Measurements from ENCODE around the gene JAK1. TPM values are rescaled to one million over a fixed set of nuclear protein-coding genes. Genes with fewer than 3 reads are reported as not detected.

JAK1 gene
- total and polyA plus RNA-seq, 2 experiments from 2014 or later: 8.0 to 19.5 TPM

- no peak for TF ChIP-seq ZNF462 (CRISPR knock-in tag; IDR thresholded peaks at IDR 0.05)
- TF ChIP-seq ZNF114 (CRISPR knock-in tag; IDR thresholded peaks at IDR 0.05): no peak
- TF ChIP-seq CTCF (conservative IDR thresholded peaks at IDR 0.05; ENCODE audit: low read depth in 2 of 2): no peak
Observed at GRCh38 chr1:64896551-64896950, 69.8 kb downstream of the JAK1 start (continued).

GRCh38 chr1:64895500-64895899, 70.8 kb downstream of the JAK1 start:
- H3K27ac ChIP-seq (ENCODE audit: low read depth): no peak overlapping the region
- Mint-ChIP-seq H3K4me1 (peaks cover 60% of the 10 kb centered on the region), H3K27ac (no peak overlapping the region), H3K4me3 (no peak overlapping the region), H3K27me3 (ENCODE audit: insufficient read depth, low read depth, poor library complexity) (peaks cover 2% of the 10 kb centered on the region), H3K36me3 (ENCODE audit: low read depth) (0 out of 3 replicates have a peak, but pooled peaks cover 3% of the 10 kb centered on the region), H3K9me3 (peaks cover 2% of the 10 kb centered on the region; the same call in 2 of the 3 replicates)
- peaks cover 37% of the 10 kb centered on the region for H3K4me1 ChIP-seq (ENCODE audit: insufficient read depth)
- H3K27me3 ChIP-seq (ENCODE audit: insufficient read depth): no peaks in the 10 kb centered on the region
- no peak overlapping the region for H2AFZ ChIP-seq
- H3K9me2 ChIP-seq (ENCODE audit: insufficient read depth): no peaks in the 10 kb centered on the region
- DNase-seq (ENCODE audit: low spot score) (no peak), ATAC-seq (no peak)
- no peaks in the 10 kb centered on the region for H3K79me2 ChIP-seq (replicated peaks; ENCODE audit: insufficient read depth)
- no peaks in the 10 kb centered on the region for H3K36me3 ChIP-seq (ENCODE audit: insufficient read depth)
- no peak overlapping the region for H3K4me3 ChIP-seq
- no peaks in the 10 kb centered on the region for H4K20me1 ChIP-seq (replicated peaks; ENCODE audit: insufficient read depth)
- H3K4me2 ChIP-seq: no peak overlapping the region
- no peaks in the 10 kb centered on the region for H3F3A ChIP-seq (replicated peaks; ENCODE audit: low read depth)
- TF ChIP-seq ETS1 (IDR thresholded peaks at IDR 0.05) (no peak), JUNB (IDR thresholded peaks at IDR 0.05; ENCODE audit: unreplicated experiment) (no peak), POLR2AphosphoS5 (IDR thresholded peaks at IDR 0.05; ENCODE audit: low read depth) (no peak), CTCF (conservative IDR thresholded peaks at IDR 0.05; ENCODE audit: low read depth in 2 of 2) (no peak), EZH2 (IDR thresholded peaks at IDR 0.05; ENCODE audit: low read depth, unreplicated experiment) (no peak), ZNF114 (CRISPR knock-in tag; IDR thresholded peaks at IDR 0.05) (no peak), ZNF331 (CRISPR knock-in tag; IDR thresholded peaks at IDR 0.05; ENCODE audit: low read depth) (no peak), EZH2phosphoT487 (IDR thresholded peaks at IDR 0.05; ENCODE audit: unreplicated experiment) (no peak), CREB1 (CRISPR knock-in tag; IDR thresholded peaks at IDR 0.05; ENCODE audit: low read depth) (no peak), STAT1 (IDR thresholded peaks at IDR 0.05; ENCODE audit: unreplicated experiment) (no peak)

Measured in GM23338 (cell line).